Endometrial microvascular endothelial cells (primary cell): ENCODE measurements around the gene FIBCD1. TPM values are rescaled to one million over a fixed set of nuclear protein-coding genes. Genes with fewer than 3 reads are reported as not detected.

Experiments used
- in situ Hi-C: cut with HindIII; loops from 2 replicates; pipeline ENCODE4 v1.10.0; 2017; ENCODE audit warnings: low sequenced_read_pairs, low pct_unique_long_range_greater_than_20kb; ENCODE audit errors: inconsistent ontology term
- total RNA-seq: library from RNA; depleted of rRNA; stranded (reverse); fragments of >200 nt; gene quantifications from one replicate; pipeline ENCODE4 v1.2.3, GENCODE V29; 2015; ENCODE audit errors: inconsistent ontology term

FIBCD1 gene
- total RNA-seq, 1 donor from 2014 or later = under 0.01 TPM

GRCh38 chr9:130929571-130930038 is 9.4 kb downstream of the FIBCD1 start:
- in situ Hi-C loops = no loop called here

GRCh38 chr9:130927995-130928900 is 10.8 kb downstream of the FIBCD1 start:
- in situ Hi-C loops = no loop called here

GRCh38 chr9:130927338-130927737 is 11.7 kb downstream of the FIBCD1 start:
- in situ Hi-C loops = no loop called here

- in situ Hi-C loops = no loop called here
Observed at GRCh38 chr9:130925050-130925678, 13.9 kb downstream of the FIBCD1 start.

- in situ Hi-C loops = no loop called here
Observed at GRCh38 chr9:130924448-130924788, 14.6 kb downstream of the FIBCD1 start.

- in situ Hi-C loops = no loop called here
Observed at GRCh38 chr9:130923611-130924447, 15.2 kb downstream of the FIBCD1 start.

GRCh38 chr9:130922893-130923610 is 16.0 kb downstream of the FIBCD1 start:
- in situ Hi-C loops = no loop called here

- in situ Hi-C loops = no loop called here
Observed at GRCh38 chr9:130921989-130922892, 16.8 kb downstream of the FIBCD1 start.

- in situ Hi-C loops = no loop called here
Observed at GRCh38 chr9:130921300-130921988, 17.6 kb downstream of the FIBCD1 start.

GRCh38 chr9:130920762-130921299 is 18.2 kb downstream of the FIBCD1 start:
- in situ Hi-C loops = no loop called here

GRCh38 chr9:130920233-130920632 is 18.8 kb downstream of the FIBCD1 start:
- in situ Hi-C loops = no loop called here

GRCh38 chr9:130919559-130920145 is 19.4 kb downstream of the FIBCD1 start:
- in situ Hi-C loops = no loop called here

GRCh38 chr9:130918826-130919558 is 20.1 kb downstream of the FIBCD1 start:
- in situ Hi-C loops = no loop called here

GRCh38 chr9:130918101-130918825 is 20.8 kb downstream of the FIBCD1 start:
- in situ Hi-C loops = no loop called here

- in situ Hi-C loops = no loop called here
Observed at GRCh38 chr9:130917168-130917960, 21.7 kb downstream of the FIBCD1 start.
